Stomach smooth muscle (tissue), 2 donors: ENCODE measurements around the gene ELFN1.

ENCODE experiments used
- H3K27ac ChIP-seq: one replicate; pipeline ENCODE4 v1.7.0; 2013; ENCODE audit warnings: mild to moderate bottlenecking, low read length, inconsistent platforms
- H3K27me3 ChIP-seq, 2 donors: one replicate each; pipeline ENCODE4 v1.7.0; 2013; ENCODE audit warnings: low read length in 2 of 2; ENCODE audit not compliant: insufficient read depth in 2 of 2, control insufficient read depth in 1 of 2
- H3K36me3 ChIP-seq, 2 donors: one replicate each; pipeline ENCODE4 v1.7.0; 2013; ENCODE audit warnings: low read length in 2 of 2; ENCODE audit not compliant: control insufficient read depth in 2 of 2, insufficient read depth in 2 of 2
- H3K4me1 ChIP-seq: one replicate; pipeline ENCODE4 v1.7.0; 2013; ENCODE audit warnings: low read length; ENCODE audit not compliant: control insufficient read depth, insufficient read depth
- H3K4me3 ChIP-seq, 2 donors: one replicate each; pipeline ENCODE4 v1.7.0; 2013; ENCODE audit warnings: low read length in 2 of 2
- H3K9ac ChIP-seq, 2 donors: one replicate each; pipeline ENCODE4 v1.7.0; 2013; ENCODE audit warnings: low read length in 2 of 2, mild to moderate bottlenecking in 1 of 2
- H3K9me3 ChIP-seq, 2 donors: one replicate each; pipeline ENCODE4 v1.7.0; 2013; ENCODE audit warnings: low read length in 2 of 2; ENCODE audit not compliant: control insufficient read depth in 2 of 2
- donor health status: healthy.
- donor health status: Pancreatic carcinoma.

The ELFN1 gene

GRCh38 chr7:1696671-1697498 lies 26.8 kb downstream of the ELFN1 start:
- Histone ChIP-seq H3K27me3 (no peaks in the 10 kb centered on the region), H3K9me3 (peaks cover 0 to 4% of the 10 kb centered on the region in 2 donors), H3K27ac (no peak overlapping the region), H3K4me1 (peaks cover 14% of the 10 kb centered on the region), H3K4me3 (no peak overlapping the region), H3K9ac (no peak overlapping the region), H3K36me3 (no peaks in the 10 kb centered on the region)

DNA sequence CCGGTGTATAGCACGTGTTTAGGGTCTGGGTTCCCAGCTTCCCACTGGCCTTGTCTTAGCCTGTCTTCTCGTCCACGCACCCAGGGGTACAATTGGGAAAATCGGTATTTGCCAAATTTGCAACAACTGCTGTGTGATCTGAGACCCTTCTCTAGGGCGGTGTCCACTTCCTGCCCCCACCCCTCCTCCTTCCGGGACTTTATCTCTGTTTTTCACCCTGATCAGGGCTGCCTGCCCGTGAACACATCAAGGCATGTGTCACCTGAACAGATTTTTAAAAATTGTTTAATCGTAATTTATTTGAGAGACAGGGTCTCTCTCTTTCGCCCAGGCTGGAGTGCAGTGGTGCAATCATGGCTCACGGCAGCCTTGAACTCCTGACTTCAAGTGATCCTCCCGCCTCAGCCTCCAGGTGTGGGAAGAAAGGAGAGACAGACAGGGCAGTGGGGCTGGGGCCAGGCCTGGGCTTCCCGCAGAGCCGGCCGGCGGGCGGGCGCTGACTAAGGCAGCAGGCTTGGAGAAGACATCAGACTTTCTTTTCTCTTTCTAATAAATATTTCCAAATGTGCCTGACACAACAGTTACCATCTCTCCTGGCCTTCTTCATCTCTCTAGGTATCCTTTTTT lies 27.5 kb downstream of the ELFN1 start:
- Histone ChIP-seq H3K36me3 (no peaks in the 10 kb centered on the region), H3K4me1 (peaks cover 7% of the 10 kb centered on the region), H3K27ac (no peak overlapping the region), H3K4me3 (no peak overlapping the region), H3K27me3 (no peaks in the 10 kb centered on the region), H3K9ac (no peak overlapping the region), H3K9me3 (peaks cover 3 to 10% of the 10 kb centered on the region in 2 donors)

GRCh38 chr7:1698201-1698600 lies 28.1 kb downstream of the ELFN1 start:
- H3K27ac ChIP-seq = no peak overlapping the region
- H3K4me3 ChIP-seq = no peak overlapping the region
- H3K9ac ChIP-seq = no peak overlapping the region
- H3K9me3 ChIP-seq = peaks cover 7 to 13% of the 10 kb centered on the region in 2 donors
- peaks cover 4% of the 10 kb centered on the region for H3K4me1 ChIP-seq
- H3K36me3 ChIP-seq = no peaks in the 10 kb centered on the region
- no peaks in the 10 kb centered on the region for H3K27me3 ChIP-seq

GRCh38 chr7:1698951-1699350 lies 28.9 kb downstream of the ELFN1 start:
- Histone ChIP-seq H3K4me1 (peaks cover 4% of the 10 kb centered on the region), H3K36me3 (no peaks in the 10 kb centered on the region), H3K27me3 (no peaks in the 10 kb centered on the region), H3K27ac (no peak overlapping the region), H3K4me3 (no peak overlapping the region), H3K9ac (no peak overlapping the region), H3K9me3 (peaks cover 7 to 20% of the 10 kb centered on the region in 2 donors)

- H3K4me1 ChIP-seq = peaks cover 2% of the 10 kb centered on the region
- no peak overlapping the region for H3K9ac ChIP-seq
- peaks cover 0 to 3% of the 10 kb centered on the region in 2 donors for H3K27me3 ChIP-seq
- no peak overlapping the region for H3K4me3 ChIP-seq
- no peak overlapping the region for H3K27ac ChIP-seq
- no peaks in the 10 kb centered on the region for H3K36me3 ChIP-seq
- peaks cover 7 to 20% of the 10 kb centered on the region in 2 donors for H3K9me3 ChIP-seq
Measured at GRCh38 chr7:1700086-1700485, 30.0 kb downstream of the ELFN1 start.

DNA sequence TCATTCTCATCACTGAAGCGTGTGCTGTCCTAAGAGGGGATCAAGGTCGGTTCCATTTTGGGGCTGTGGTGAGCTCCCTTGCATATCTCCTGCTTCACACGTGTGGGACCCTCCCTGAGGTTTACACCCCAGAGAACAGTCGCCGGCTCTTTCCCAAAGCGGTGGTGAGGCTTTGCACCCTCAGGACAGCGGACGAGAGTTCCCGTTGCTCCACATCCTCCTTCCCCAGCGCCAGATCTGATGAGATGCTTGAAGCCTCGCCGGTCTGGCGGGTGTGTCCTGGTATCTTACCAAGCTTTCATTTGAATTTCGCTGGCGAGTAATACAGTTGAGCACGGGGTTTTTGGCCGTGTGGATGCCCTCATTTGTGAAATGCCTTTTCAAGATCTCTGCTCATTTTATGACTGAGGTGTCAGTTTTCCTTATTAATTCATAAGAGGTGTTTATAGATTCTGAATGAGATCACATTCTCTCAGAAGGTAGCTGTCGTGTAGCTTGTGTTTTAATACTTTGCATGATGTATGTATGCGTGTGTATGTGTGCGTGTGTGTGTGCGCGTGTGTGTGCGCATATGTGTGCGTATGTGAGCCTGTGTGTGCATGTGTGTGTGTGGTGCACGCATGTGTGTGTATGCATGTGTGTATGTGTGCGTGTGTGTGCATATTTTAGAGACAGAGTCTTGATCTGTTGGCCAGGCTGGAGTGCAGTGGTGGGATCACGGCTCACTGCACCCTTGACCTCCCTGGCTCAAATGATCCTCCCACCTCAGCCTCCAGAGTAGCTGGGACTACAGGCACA lies 30.7 kb downstream of the ELFN1 start:
- peaks cover 7 to 20% of the 10 kb centered on the region in 2 donors for H3K9me3 ChIP-seq
- no peaks in the 10 kb centered on the region for H3K36me3 ChIP-seq
- H3K4me1 ChIP-seq = peaks cover 2% of the 10 kb centered on the region
- no peak overlapping the region for H3K27ac ChIP-seq
- no peak overlapping the region for H3K9ac ChIP-seq
- H3K4me3 ChIP-seq = no peak overlapping the region
- peaks cover 0 to 3% of the 10 kb centered on the region in 2 donors for H3K27me3 ChIP-seq

DNA sequence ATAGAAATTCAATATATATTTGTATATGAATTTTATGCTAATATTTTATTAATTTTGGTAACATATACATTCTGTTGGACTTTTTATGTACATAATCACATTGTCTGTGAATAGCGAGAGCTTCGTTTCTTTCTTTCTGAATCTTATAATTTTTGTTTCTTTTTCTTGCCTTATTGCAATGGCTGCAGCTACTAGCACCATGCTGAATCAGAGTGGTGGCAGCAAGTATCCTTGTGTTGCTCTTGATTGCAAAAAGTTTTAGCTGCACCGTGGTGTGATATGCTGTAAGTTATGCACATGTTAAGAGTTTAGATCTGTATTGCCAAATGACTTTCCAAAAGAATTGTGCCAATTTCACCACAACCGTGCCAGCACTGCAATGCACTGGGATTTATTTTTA lies 32.6 kb downstream of the ELFN1 start:
- H3K27ac ChIP-seq = no peak overlapping the region
- H3K4me1 ChIP-seq = no peaks in the 10 kb centered on the region
- H3K27me3 ChIP-seq = peaks cover 0 to 3% of the 10 kb centered on the region in 2 donors
- no peak overlapping the region for H3K9ac ChIP-seq
- H3K36me3 ChIP-seq = no peaks in the 10 kb centered on the region
- H3K4me3 ChIP-seq = no peak overlapping the region
- H3K9me3 ChIP-seq = peaks cover 7 to 20% of the 10 kb centered on the region in 2 donors

- Histone ChIP-seq H3K4me1 (no peaks in the 10 kb centered on the region), H3K36me3 (no peaks in the 10 kb centered on the region), H3K27ac (no peak overlapping the region), H3K27me3 (peaks cover 0 to 3% of the 10 kb centered on the region in 2 donors), H3K9me3 (peaks cover 7 to 20% of the 10 kb centered on the region in 2 donors), H3K9ac (no peak overlapping the region), H3K4me3 (no peak overlapping the region)
Measured at GRCh38 chr7:1703441-1703840, 33.4 kb downstream of the ELFN1 start.

GRCh38 chr7:1703871-1704810 lies 34.1 kb downstream of the ELFN1 start:
- Histone ChIP-seq H3K4me1 (no peaks in the 10 kb centered on the region), H3K36me3 (no peaks in the 10 kb centered on the region), H3K27ac (no peak overlapping the region), H3K9ac (no peak overlapping the region), H3K27me3 (peaks cover 0 to 3% of the 10 kb centered on the region in 2 donors), H3K9me3 (peaks cover 7 to 20% of the 10 kb centered on the region in 2 donors), H3K4me3 (no peak overlapping the region)
